A549 (cell line): ENCODE results near the gene OR5L1. TPM values are rescaled to one million over a fixed set of nuclear protein-coding genes. Genes with fewer than 3 reads are reported as not detected.

Experiments used
- ATAC-seq, 2 experiments: fragments of 200-7000 bp in 1 of 2; fragments of >200 bp in 1 of 2; cut with Nextera tagmentation in 1 of 2; cut with Tn5 transposase in 1 of 2; 3 replicates each; pipeline versions ENCODE4 v1.8.0 to v1.9.1; 2018 to 2020; ENCODE audit warnings: mild to moderate bottlenecking in 1 of 2, moderate library complexity in 1 of 2
- CTCF ChIA-PET: fragments of 300-600 bp; sonication (Branson Sonifier 250); formaldehyde crosslinking; extraction: SDS; loops from one replicate; lab custom pipeline; 2021; ENCODE audit warnings: antibody characterized with exemption, inconsistent platforms; lab: Yijun Ruan, JAX
- POLR2A ChIA-PET: fragments of 350-600 bp; formaldehyde crosslinking; extraction: SDS; loops from one replicate; lab custom pipeline; 2021; ENCODE audit warnings: antibody characterized with exemption, inconsistent platforms; lab: Yijun Ruan, JAX
- DNase-seq, 2 experiments: peaks; one replicate each; pipeline versions ENCODE4 v3.0.0 to v3.0.0-alpha.2; 2011 to 2016; ENCODE audit warnings: low read depth in 1 of 2, low spot score in 1 of 2
- FAIRE-seq: peaks from 2 replicates; lab custom pipeline; 2011; peaks lifted over from hg19 to GRCh38; lab: Jason Lieb, UNC
- H3K27ac ChIP-seq, 2 experiments: fragments of >200 bp; sonication (Bioruptor Twin); formaldehyde crosslinking; 3 replicates each; pipeline ENCODE4 v1.5.1; 2016 to 2017
- H3K4me1 ChIP-seq: fragments of >200 bp; sonication (Bioruptor Twin); formaldehyde crosslinking; 3 replicates; pipeline ENCODE4 v1.6.1; 2016
- H3K4me2 ChIP-seq: fragments of >200 bp; sonication (Bioruptor Twin); formaldehyde crosslinking; 3 replicates; pipeline ENCODE4 v1.6.1; 2016
- H3K4me3 ChIP-seq: fragments of >200 bp; sonication (Bioruptor Twin); formaldehyde crosslinking; 3 replicates; pipeline ENCODE4 v1.5.1; 2016
- H3K9me3 ChIP-seq: fragments of >200 bp; sonication (Bioruptor Twin); formaldehyde crosslinking; 3 replicates; pipeline ENCODE4 v1.6.1; 2016
- BCL3 ChIP-seq: fragments of >200 bp; sonication (Bioruptor Twin); formaldehyde crosslinking; IDR thresholded peaks from 3 replicates; pipeline ENCODE4 v1.6.1; 2016
- EHMT2 ChIP-seq: fragments of 200-600 bp; sonication (generic); IDR thresholded peaks from 2 replicates; pipeline ENCODE4 v1.6.1; 2016; ENCODE audit warnings: antibody characterized with exemption, low read depth, mild to moderate bottlenecking, moderate library complexity
- ESRRA ChIP-seq: fragments of 150-350 bp; IDR thresholded peaks from 2 replicates; pipeline ENCODE4 v1.6.1; 2014; ENCODE audit warnings: mild to moderate bottlenecking, low read length, borderline replicate concordance
- FOXS1 ChIP-seq: fragments of 250-450 bp; sonication (Bioruptor Pico); IDR thresholded peaks from 2 replicates; pipeline ENCODE4 v1.5.0; 2020; ENCODE audit warnings: mild to moderate bottlenecking, moderate library complexity
- GATA3 ChIP-seq: IDR thresholded peaks from 2 replicates; pipeline ENCODE4 v1.6.1; 2012; ENCODE audit warnings: borderline replicate concordance
- HEYL ChIP-seq: fragments of 250-450 bp; sonication (Bioruptor Pico); IDR thresholded peaks from 2 replicates; pipeline ENCODE4 v1.8.0; 2021; ENCODE audit warnings: mild to moderate bottlenecking, moderate library complexity
- HOXA7 ChIP-seq: fragments of 250-450 bp; sonication (Bioruptor Pico); IDR thresholded peaks from 2 replicates; pipeline ENCODE4 v1.5.0; 2020; ENCODE audit warnings: mild to moderate bottlenecking, moderate library complexity
- JUNB ChIP-seq: fragments of >200 bp; sonication (Bioruptor Twin); formaldehyde crosslinking; IDR thresholded peaks from 2 replicates; pipeline ENCODE4 v1.6.1; 2016
- KDM1A ChIP-seq: fragments of 200-600 bp; sonication (generic); IDR thresholded peaks from 2 replicates; pipeline ENCODE4 v1.6.1; 2016; ENCODE audit warnings: low read depth, mild to moderate bottlenecking
- MAFK ChIP-seq: fragments of 450-650 bp; IDR thresholded peaks from 2 replicates; pipeline ENCODE4 v1.6.1; 2014; ENCODE audit not compliant: partially characterized antibody
- PBX3 ChIP-seq: IDR thresholded peaks from 2 replicates; pipeline ENCODE4 v1.6.1; 2012
- PHF8 ChIP-seq: fragments of 200-600 bp; sonication (generic); IDR thresholded peaks from 2 replicates; pipeline ENCODE4 v1.6.1; 2016; ENCODE audit warnings: low read depth, mild to moderate bottlenecking, antibody characterized with exemption, moderate library complexity, borderline replicate concordance
- RARB ChIP-seq: fragments of 250-450 bp; sonication (Bioruptor Pico); IDR thresholded peaks from 2 replicates; pipeline ENCODE4 v1.8.0; 2021; ENCODE audit warnings: mild to moderate bottlenecking, moderate library complexity
- RCOR1 ChIP-seq: fragments of 150-350 bp; IDR thresholded peaks from 2 replicates; pipeline ENCODE4 v1.6.1; 2014; ENCODE audit warnings: antibody characterized with exemption, low read length, low read depth
- REST ChIP-seq: fragments of 200-600 bp; sonication (generic); IDR thresholded peaks from 2 replicates; pipeline ENCODE4 v1.6.1; 2016; ENCODE audit warnings: antibody characterized with exemption, mild to moderate bottlenecking, moderate library complexity
- RNF2 ChIP-seq: fragments of 200-600 bp; sonication (generic); IDR thresholded peaks from 2 replicates; pipeline ENCODE4 v1.6.1; 2016; ENCODE audit warnings: low read depth, mild to moderate bottlenecking, antibody characterized with exemption, moderate library complexity, borderline replicate concordance
- ZSCAN20 ChIP-seq: fragments of 250-450 bp; sonication (Bioruptor Pico); IDR thresholded peaks from 2 replicates; pipeline ENCODE4 v1.8.0; 2022; ENCODE audit warnings: mild to moderate bottlenecking, moderate library complexity
- WGBS: methylation state at CpG from one replicate; pipeline ENCODE4 v1.1.6; 2017; ENCODE audit errors: missing lambda C conversion rate; 5-methylcytosine and 5-hydroxymethylcytosine counted together
- polyA plus RNA-seq, 4 experiments: library from polyadenylated mRNA; depleted of rRNA in 3 of 4; stranded (reverse); fragments of >200 nt; fragmentation: RNase III in 1 of 4; extraction: RNeasy Plus Mini Kit Qiagen cat#74134 plus additional on column Dnase treatment in 1 of 4; gene quantifications; 2 replicates in 3 of 4; 3 replicates in 1 of 4; pipeline ENCODE4 v1.2.3, GENCODE V29; 2011 to 2017

Gene OR5L1
- polyA plus RNA-seq, 2 of the 4 experiments (the other 2 are of a cell fraction), result not detected

DNA sequence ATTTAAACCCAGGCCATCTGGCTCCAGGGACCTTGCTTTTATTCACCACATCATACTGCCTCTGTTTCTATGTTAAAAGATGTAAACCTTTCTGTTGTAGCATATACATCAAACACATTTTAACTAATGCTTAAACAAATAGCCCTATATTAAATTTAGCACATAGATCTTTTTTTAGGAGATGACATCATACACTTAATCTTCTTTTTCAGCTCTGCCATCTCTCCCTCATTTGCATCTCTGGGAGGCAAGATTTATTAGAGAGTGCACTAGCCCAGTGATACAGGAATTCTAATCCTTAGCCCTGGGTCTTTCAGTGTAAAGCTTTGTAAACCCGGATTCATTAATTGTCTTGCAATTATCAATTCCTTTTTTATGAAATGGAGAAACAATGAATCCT, 41.0 kb downstream of the OR5L1 start:
- CTCF ChIA-PET, result no interaction called here
- WGBS, result 0% methylated on average over 1 of the region's 1 CpG

GRCh38 chr11:55854704-55855103, 43.5 kb downstream of the OR5L1 start:
- ChIA-PET CTCF (no interaction called here), POLR2A (no interaction called here)
- no peak for FAIRE-seq

More for the DNA sequence above, 41.0 kb downstream of the OR5L1 start:
- POLR2A ChIA-PET, result no interaction called here
- H3K4me1 ChIP-seq, result no peaks in the 10 kb centered on the region
- H3K9me3 ChIP-seq, result no peaks in the 10 kb centered on the region
- H3K27ac ChIP-seq, result no peak overlapping the region
- H3K4me3 ChIP-seq, result no peak overlapping the region
- H3K4me2 ChIP-seq, result no peak overlapping the region
- TF ChIP-seq KDM1A, result no peak
- no peak for TF ChIP-seq GATA3
- no peak for TF ChIP-seq RARB (CRISPR knock-in tag)
- TF ChIP-seq HOXA7 (CRISPR knock-in tag), result no peak
- TF ChIP-seq, all 56 proteins: peak for 0
- ATAC-seq (no peak), DNase-seq (no peak), FAIRE-seq (no peak)

More at GRCh38 chr11:55854704-55855103, 43.5 kb downstream of the OR5L1 start:
- Histone ChIP-seq H3K4me1 (no peaks in the 10 kb centered on the region), H3K4me3 (no peak overlapping the region), H3K9me3 (no peaks in the 10 kb centered on the region), H3K27ac (no peak overlapping the region)
- 0% methylated on average over 1 of the region's 1 CpG for WGBS
- no peak for DNase-seq
- no peak for ATAC-seq
- TF ChIP-seq BCL3 (no peak), HEYL (CRISPR knock-in tag) (no peak), RNF2 (no peak), FOXS1 (CRISPR knock-in tag) (no peak), HOXA7 (CRISPR knock-in tag) (no peak), PBX3 (no peak), MAFK (no peak), ZSCAN20 (no peak), GATA3 (no peak), PHF8 (no peak), JUNB (no peak), EHMT2 (no peak), RCOR1 (no peak), ESRRA (no peak), REST (no peak)
- TF ChIP-seq, all 56 proteins: peak for 0
- no peak overlapping the region for H3K4me2 ChIP-seq

Other genes with a start within 250 kb of the OR5L1 start
- gene OR4C16, start 239.2 kb upstream of the OR5L1 start, polyA plus RNA-seq (2011; rRNA removed), result not detected in 2 replicates
- gene OR4C16, start 239.2 kb upstream of the OR5L1 start, polyA plus RNA-seq (2017; fragmentation: RNase III; extraction: RNeasy Plus Mini Kit Qiagen cat#74134 plus additional on column Dnase treatment), result not detected in 3 replicates
- gene OR4C11, start 203.7 kb upstream of the OR5L1 start, polyA plus RNA-seq (2011; rRNA removed), result not detected in 2 replicates
- not detected in 3 replicates for gene OR4C11, start 203.7 kb upstream of the OR5L1 start, polyA plus RNA-seq (2017; fragmentation: RNase III; extraction: RNeasy Plus Mini Kit Qiagen cat#74134 plus additional on column Dnase treatment)
- gene OR4P4, start 176.3 kb upstream of the OR5L1 start, polyA plus RNA-seq (2011; rRNA removed), result not detected in 2 replicates
- gene OR4P4, start 176.3 kb upstream of the OR5L1 start, polyA plus RNA-seq (2017; fragmentation: RNase III; extraction: RNeasy Plus Mini Kit Qiagen cat#74134 plus additional on column Dnase treatment), result not detected in 3 replicates
- not detected in 2 replicates for gene OR4S2, start 163.0 kb upstream of the OR5L1 start, polyA plus RNA-seq (2011; rRNA removed)
- gene OR4S2, start 163.0 kb upstream of the OR5L1 start, polyA plus RNA-seq (2017; fragmentation: RNase III; extraction: RNeasy Plus Mini Kit Qiagen cat#74134 plus additional on column Dnase treatment), result not detected in 3 replicates
- not detected in 2 replicates for gene OR4C6, start 149.2 kb upstream of the OR5L1 start, polyA plus RNA-seq (2011; rRNA removed)
- gene OR4C6, start 149.2 kb upstream of the OR5L1 start, polyA plus RNA-seq (2017; fragmentation: RNase III; extraction: RNeasy Plus Mini Kit Qiagen cat#74134 plus additional on column Dnase treatment), result not detected in 3 replicates
- gene OR5D13, start 37.9 kb upstream of the OR5L1 start, polyA plus RNA-seq (2011; rRNA removed), result not detected in 2 replicates
- gene OR5D13, start 37.9 kb upstream of the OR5L1 start, polyA plus RNA-seq (2017; fragmentation: RNase III; extraction: RNeasy Plus Mini Kit Qiagen cat#74134 plus additional on column Dnase treatment), result not detected in 3 replicates
- not detected in 2 replicates for gene OR5D14, start 15.8 kb upstream of the OR5L1 start, polyA plus RNA-seq (2011; rRNA removed)
- not detected in 3 replicates for gene OR5D14, start 15.8 kb upstream of the OR5L1 start, polyA plus RNA-seq (2017; fragmentation: RNase III; extraction: RNeasy Plus Mini Kit Qiagen cat#74134 plus additional on column Dnase treatment)
- not detected in 2 replicates for gene OR5D18, start 8.3 kb downstream of the OR5L1 start, polyA plus RNA-seq (2011; rRNA removed)
- gene OR5D18, start 8.3 kb downstream of the OR5L1 start, polyA plus RNA-seq (2017; fragmentation: RNase III; extraction: RNeasy Plus Mini Kit Qiagen cat#74134 plus additional on column Dnase treatment), result not detected in 3 replicates
- not detected in 2 replicates for gene OR5L2, start 15.9 kb downstream of the OR5L1 start, polyA plus RNA-seq (2011; rRNA removed)
- not detected in 3 replicates for gene OR5L2, start 15.9 kb downstream of the OR5L1 start, polyA plus RNA-seq (2017; fragmentation: RNase III; extraction: RNeasy Plus Mini Kit Qiagen cat#74134 plus additional on column Dnase treatment)
- gene OR5D16, start 27.4 kb downstream of the OR5L1 start, polyA plus RNA-seq (2011; rRNA removed), result not detected in 2 replicates
- not detected in 3 replicates for gene OR5D16, start 27.4 kb downstream of the OR5L1 start, polyA plus RNA-seq (2017; fragmentation: RNase III; extraction: RNeasy Plus Mini Kit Qiagen cat#74134 plus additional on column Dnase treatment)
- gene TRIM51, start 71.9 kb downstream of the OR5L1 start, polyA plus RNA-seq (2011; rRNA removed), result not detected in 2 replicates
- gene TRIM51, start 71.9 kb downstream of the OR5L1 start, polyA plus RNA-seq (2017; fragmentation: RNase III; extraction: RNeasy Plus Mini Kit Qiagen cat#74134 plus additional on column Dnase treatment), result not detected in 3 replicates
- not detected in 2 replicates for gene OR5W2, start 103.2 kb downstream of the OR5L1 start, polyA plus RNA-seq (2011; rRNA removed)
- gene OR5W2, start 103.2 kb downstream of the OR5L1 start, polyA plus RNA-seq (2017; fragmentation: RNase III; extraction: RNeasy Plus Mini Kit Qiagen cat#74134 plus additional on column Dnase treatment), result not detected in 3 replicates
- gene OR5I1, start 125.0 kb downstream of the OR5L1 start, polyA plus RNA-seq (2011; rRNA removed), result not detected in 2 replicates
- gene OR5I1, start 125.0 kb downstream of the OR5L1 start, polyA plus RNA-seq (2017; fragmentation: RNase III; extraction: RNeasy Plus Mini Kit Qiagen cat#74134 plus additional on column Dnase treatment), result not detected in 3 replicates
- gene OR10AG1, start 158.6 kb downstream of the OR5L1 start, polyA plus RNA-seq (2011; rRNA removed), result not detected in 2 replicates
- gene OR10AG1, start 158.6 kb downstream of the OR5L1 start, polyA plus RNA-seq (2017; fragmentation: RNase III; extraction: RNeasy Plus Mini Kit Qiagen cat#74134 plus additional on column Dnase treatment), result not detected in 3 replicates
- not detected in 2 replicates for gene OR5F1, start 183.3 kb downstream of the OR5L1 start, polyA plus RNA-seq (2011; rRNA removed)
- gene OR5F1, start 183.3 kb downstream of the OR5L1 start, polyA plus RNA-seq (2017; fragmentation: RNase III; extraction: RNeasy Plus Mini Kit Qiagen cat#74134 plus additional on column Dnase treatment), result not detected in 3 replicates
- gene OR5AS1, start 216.3 kb downstream of the OR5L1 start, polyA plus RNA-seq (2011; rRNA removed), result not detected in 2 replicates
- not detected in 3 replicates for gene OR5AS1, start 216.3 kb downstream of the OR5L1 start, polyA plus RNA-seq (2017; fragmentation: RNase III; extraction: RNeasy Plus Mini Kit Qiagen cat#74134 plus additional on column Dnase treatment)